GM19455 (cell line): Measurements from ENCODE around the gene SLC6A6.

ENCODE experiments used
- ATAC-seq: cut with Tn5 transposase; IDR thresholded peaks from one replicate; pipeline ENCODE4 v1.9.1; 2021; ENCODE audit not compliant: unreplicated experiment

Gene SLC6A6

GRCh38 chr3:14371573-14372474, 30.6 kb upstream of the SLC6A6 start:
- no peak for ATAC-seq

- no peak for ATAC-seq
These were observed 29.8 kb upstream of the SLC6A6 start for GRCh38 chr3:14372587-14372986.

GRCh38 chr3:14373753-14374376, 28.5 kb upstream of the SLC6A6 start:
- ATAC-seq = no peak

- ATAC-seq = no peak
These were observed 27.9 kb upstream of the SLC6A6 start for GRCh38 chr3:14374444-14374883.

- no peak for ATAC-seq
These were observed 27.2 kb upstream of the SLC6A6 start for GRCh38 chr3:14375192-14375591.

GRCh38 chr3:14376348-14377043, 25.9 kb upstream of the SLC6A6 start:
- ATAC-seq = no peak

- no peak for ATAC-seq
These were observed 25.2 kb upstream of the SLC6A6 start for GRCh38 chr3:14377044-14377837.

- ATAC-seq = no peak
These were observed 24.6 kb upstream of the SLC6A6 start for GRCh38 chr3:14377838-14378169.

GRCh38 chr3:14378415-14378814, 24.0 kb upstream of the SLC6A6 start:
- no peak for ATAC-seq

GRCh38 chr3:14379843-14380242, 22.6 kb upstream of the SLC6A6 start:
- ATAC-seq = no peak

- ATAC-seq = no peak
These were observed 16.2 kb upstream of the SLC6A6 start for GRCh38 chr3:14386254-14386653.

GRCh38 chr3:14388201-14388600, 14.2 kb upstream of the SLC6A6 start:
- no peak for ATAC-seq

- ATAC-seq = no peak
These were observed 13.2 kb upstream of the SLC6A6 start for GRCh38 chr3:14389166-14389606.

GRCh38 chr3:14389716-14390115, 12.7 kb upstream of the SLC6A6 start:
- no peak for ATAC-seq

GRCh38 chr3:14391033-14391432, 11.4 kb upstream of the SLC6A6 start:
- ATAC-seq = no peak

GRCh38 chr3:14392231-14392630, 10.2 kb upstream of the SLC6A6 start:
- no peak for ATAC-seq

GRCh38 chr3:14392803-14393319, 9.5 kb upstream of the SLC6A6 start:
- ATAC-seq = no peak

GRCh38 chr3:14393440-14394106, 8.8 kb upstream of the SLC6A6 start:
- ATAC-seq = no peak

- no peak for ATAC-seq
These were observed 6.2 kb upstream of the SLC6A6 start for GRCh38 chr3:14396031-14396692.

- ATAC-seq = no peak
These were observed 5.4 kb upstream of the SLC6A6 start for GRCh38 chr3:14397046-14397445.
